HEK293T (cell line): ENCODE measurements around the gene CCNI.

ENCODE experiments used
- ARNT ChIP-seq: fragments of 450-650 bp; IDR thresholded peaks from 2 replicates; pipeline ENCODE4 v1.6.1; 2017; ENCODE audit warnings: mild to moderate bottlenecking
- BHLHE40 ChIP-seq: fragments of 450-650 bp; IDR thresholded peaks from 2 replicates; pipeline ENCODE4 v1.6.1; 2016; ENCODE audit warnings: mild to moderate bottlenecking, moderate library complexity, borderline replicate concordance
- CTBP1 ChIP-seq: fragments of 450-650 bp; IDR thresholded peaks from 2 replicates; pipeline ENCODE4 v1.6.1; 2016; ENCODE audit warnings: borderline replicate concordance
- ELF4 ChIP-seq: fragments of 450-650 bp; IDR thresholded peaks from 2 replicates; pipeline ENCODE4 v1.6.1; 2017; ENCODE audit warnings: antibody characterized with exemption
- FOXA1 ChIP-seq: fragments of 450-650 bp; IDR thresholded peaks from 2 replicates; pipeline ENCODE4 v1.6.1; 2016; ENCODE audit warnings: mild to moderate bottlenecking
- FOXK2 ChIP-seq: fragments of 450-650 bp; IDR thresholded peaks from 2 replicates; pipeline ENCODE4 v1.6.1; 2016; ENCODE audit warnings: mild to moderate bottlenecking
- FOXM1 ChIP-seq: fragments of 450-650 bp; IDR thresholded peaks from 2 replicates; pipeline ENCODE4 v1.6.1; 2017; ENCODE audit warnings: mild to moderate bottlenecking, borderline replicate concordance
- HDGF ChIP-seq: fragments of 450-650 bp; IDR thresholded peaks from 2 replicates; pipeline ENCODE4 v1.6.1; 2017; ENCODE audit warnings: antibody characterized with exemption, borderline replicate concordance
- LEF1 ChIP-seq: fragments of 450-650 bp; IDR thresholded peaks from 2 replicates; pipeline ENCODE4 v1.6.1; 2017; ENCODE audit warnings: mild to moderate bottlenecking, borderline replicate concordance
- NFRKB ChIP-seq: fragments of 450-650 bp; IDR thresholded peaks from 2 replicates; pipeline ENCODE4 v1.6.1; 2016; ENCODE audit warnings: mild to moderate bottlenecking, moderate library complexity
- PKNOX1 ChIP-seq: fragments of 450-650 bp; IDR thresholded peaks from 2 replicates; pipeline ENCODE4 v1.6.1; 2016
- SP1 ChIP-seq: fragments of 450-650 bp; IDR thresholded peaks from 2 replicates; pipeline ENCODE4 v1.6.1; 2017
- SUZ12 ChIP-seq: fragments of 450-650 bp; IDR thresholded peaks from 2 replicates; pipeline ENCODE4 v1.6.1; 2016; ENCODE audit warnings: mild to moderate bottlenecking
- TARDBP ChIP-seq: fragments of 450-650 bp; IDR thresholded peaks from 2 replicates; pipeline ENCODE4 v1.6.1; 2016

GRCh38 chr4:77036206-77036605 lies 39.6 kb downstream of the CCNI start:
- TF ChIP-seq CTBP1 (no peak), FOXA1 (no peak), SP1 (no peak), ELF4 (no peak), FOXK2 (no peak), BHLHE40 (no peak), TARDBP (no peak), FOXM1 (no peak), ARNT (no peak), LEF1 (no peak), HDGF (no peak), NFRKB (no peak), SUZ12 (no peak), PKNOX1 (no peak)
